Right lung (tissue), 5 donors: ENCODE results near the gene NUDCD2. TPM values are rescaled to one million over a fixed set of nuclear protein-coding genes. Genes with fewer than 3 reads are reported as not detected.
"Not testable (repeated sequence)": the region's sequence is repeated elsewhere in the genome, so short reads cannot be mapped to it uniquely, and the experiment has no call there.

Experiments
- DNase-seq, 2 donors: peaks; one replicate each; pipeline ENCODE4 v3.0.0-alpha.2; 2013
- polyA plus RNA-seq, 5 donors: library from polyadenylated mRNA; unstranded; fragments of 120-200 nt; gene quantifications; one replicate each; pipeline versions ENCODE4 v1.2.1 to v1.2.3, GENCODE V29; 2013; ENCODE audit warnings: inconsistent platforms in 1 of 5, low replicate concordance in 1 of 5; ENCODE audit not compliant: insufficient read length in 5 of 5, insufficient read depth in 1 of 5

The NUDCD2 gene
- polyA plus RNA-seq, 5 donors = 49.7 to 60.0 (median 54.3) TPM

DNA sequence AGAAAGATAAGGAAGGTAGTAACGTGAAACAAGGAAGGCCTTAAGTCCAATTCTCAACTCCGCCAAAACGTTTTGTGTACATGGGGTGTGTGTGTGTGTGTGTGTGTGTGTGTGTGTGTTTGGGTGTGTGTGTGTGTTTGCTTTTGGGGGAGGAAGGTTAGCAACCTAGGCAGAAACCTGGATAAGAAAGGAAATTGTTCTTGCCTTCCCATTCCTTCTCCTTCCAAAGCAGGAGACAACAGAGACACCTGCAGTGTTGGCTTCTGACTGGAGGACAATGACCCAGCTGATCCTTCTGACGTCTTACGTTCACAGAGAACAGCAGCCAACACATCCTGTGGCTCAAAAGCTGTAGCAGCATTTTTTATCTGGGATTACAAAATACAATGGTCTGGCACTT, 26.6 kb downstream of the NUDCD2 start:
- no peak for DNase-seq

GRCh38 chr5:163432544-163432943, 27.4 kb downstream of the NUDCD2 start:
- no peak for DNase-seq

DNA sequence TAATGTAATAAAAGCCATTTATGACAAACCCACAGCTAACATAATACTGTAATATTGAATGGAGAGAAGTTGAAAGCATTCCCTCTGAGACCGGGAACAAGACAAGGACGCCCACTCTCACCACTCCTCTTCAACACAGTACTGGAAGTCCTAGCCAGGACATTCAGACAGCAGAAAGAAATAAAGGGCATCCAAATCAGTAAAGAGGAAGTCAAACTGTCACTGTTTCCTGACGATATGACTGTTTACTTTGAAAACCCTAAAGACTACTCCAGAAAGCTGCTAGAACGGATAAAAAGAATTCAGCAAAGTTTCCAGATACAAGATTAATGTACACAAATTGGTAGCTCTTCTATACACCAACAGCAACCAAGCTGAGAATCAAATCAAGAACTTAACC, 33.8 kb downstream of the NUDCD2 start:
- DNase-seq = not testable (repeated sequence)

DNA sequence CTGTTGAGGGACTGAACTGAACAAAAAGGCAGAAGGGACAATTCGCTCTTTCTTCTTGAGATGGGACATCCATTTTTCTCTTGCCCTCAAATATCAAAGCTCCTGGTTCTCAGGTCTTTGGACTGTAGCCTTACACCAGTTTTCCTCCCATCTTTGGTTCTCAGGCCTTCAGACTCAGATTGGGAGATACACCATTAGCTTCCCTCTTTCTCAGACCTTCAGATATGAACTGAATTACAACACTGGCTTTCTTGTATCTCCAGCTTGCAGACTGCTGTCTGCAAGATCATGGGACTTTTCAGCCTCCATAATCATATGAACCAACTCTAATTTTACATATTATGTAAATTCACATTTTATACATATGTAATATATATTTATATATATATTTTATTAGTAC, 35.1 kb downstream of the NUDCD2 start:
- DNase-seq = no peak

GRCh38 chr5:163415673-163416072, 44.2 kb downstream of the NUDCD2 start:
- DNase-seq = not testable (repeated sequence)

DNA sequence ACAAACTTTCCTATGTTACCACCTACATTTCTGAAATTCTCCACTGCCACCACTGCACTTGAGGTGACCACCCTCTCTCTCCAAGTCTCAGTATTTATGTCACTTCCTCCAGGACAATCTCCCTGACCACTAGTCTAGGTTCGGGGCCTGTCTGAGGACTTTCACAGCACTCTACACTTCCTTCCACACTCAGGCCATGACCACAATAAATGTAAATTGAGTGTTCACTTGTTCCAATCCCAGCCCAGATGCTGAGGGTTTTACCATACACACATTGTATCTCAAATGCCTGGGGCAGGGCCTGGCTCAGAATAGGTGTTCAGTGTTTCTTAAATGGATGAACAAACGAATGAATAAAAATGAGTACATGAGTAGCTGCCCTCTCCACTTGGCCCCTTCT, 49.4 kb downstream of the NUDCD2 start:
- no peak for DNase-seq

GRCh38 chr5:163409384-163409783, 50.5 kb downstream of the NUDCD2 start:
- peak in 1 of 2 donors; percentile 9 for DNase-seq

GRCh38 chr5:163408311-163408923, 51.5 kb downstream of the NUDCD2 start:
- DNase-seq = peak; percentile 56 to 57

- DNase-seq = no peak
Observed at GRCh38 chr5:163407034-163407655, 52.8 kb downstream of the NUDCD2 start.

DNA sequence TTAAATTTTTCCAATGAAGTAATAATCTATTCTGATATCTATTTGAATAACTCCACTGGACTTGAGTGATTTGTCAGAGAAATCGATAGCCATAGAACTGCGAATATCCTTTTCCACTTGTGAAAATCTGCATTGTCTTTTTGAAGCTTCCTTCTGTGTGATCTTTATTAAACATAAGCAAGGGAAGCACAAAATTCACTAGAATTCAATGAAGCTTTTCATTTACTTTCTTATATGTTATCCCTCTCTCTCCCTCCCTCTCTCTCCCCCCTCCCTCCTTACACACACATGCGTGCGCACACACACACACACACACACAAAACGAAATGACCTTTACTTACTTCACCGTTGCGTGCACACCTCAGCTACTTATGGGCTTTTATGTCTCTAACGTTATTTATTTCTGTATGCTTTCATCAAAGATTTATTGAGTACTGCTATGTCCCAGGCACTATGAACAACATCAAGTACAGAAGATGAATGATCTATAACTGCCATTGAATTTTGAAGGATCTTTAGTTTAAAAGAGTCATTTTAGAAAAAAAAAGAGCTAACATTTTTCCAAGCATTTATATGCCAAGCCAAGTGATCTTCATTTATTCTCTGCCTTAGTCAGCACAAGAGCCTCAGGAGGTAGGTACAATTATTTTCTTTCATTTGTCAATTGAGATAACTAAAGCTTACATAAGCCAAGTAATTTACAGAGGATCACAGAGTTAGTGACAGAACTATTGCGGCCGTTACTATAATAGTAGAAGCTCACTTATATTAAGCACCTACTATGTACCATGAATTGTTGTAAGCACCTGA, 55.3 kb downstream of the NUDCD2 start:
- no peak for DNase-seq

- DNase-seq = no peak
Observed at GRCh38 chr5:163402007-163402406, 57.9 kb downstream of the NUDCD2 start.

DNA sequence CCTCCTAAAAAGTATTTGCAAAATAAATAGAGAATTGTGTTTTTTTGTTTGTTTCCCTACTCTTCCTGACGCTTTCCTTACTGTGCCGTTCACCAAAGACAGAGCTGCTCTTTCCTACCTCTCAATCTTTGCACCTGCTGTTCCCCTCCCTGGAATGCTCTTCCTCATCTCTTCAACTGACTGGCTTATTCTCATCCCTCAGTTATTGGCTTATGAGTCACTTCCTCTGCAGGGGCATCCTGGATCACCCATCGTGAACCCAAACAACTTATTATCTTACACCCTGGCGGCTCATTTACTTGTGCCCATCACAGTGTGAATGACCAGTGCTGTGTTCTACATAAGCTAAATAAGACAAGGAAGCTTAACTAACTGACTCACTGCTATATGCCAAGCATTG, 58.6 kb downstream of the NUDCD2 start:
- DNase-seq = no peak

DNA sequence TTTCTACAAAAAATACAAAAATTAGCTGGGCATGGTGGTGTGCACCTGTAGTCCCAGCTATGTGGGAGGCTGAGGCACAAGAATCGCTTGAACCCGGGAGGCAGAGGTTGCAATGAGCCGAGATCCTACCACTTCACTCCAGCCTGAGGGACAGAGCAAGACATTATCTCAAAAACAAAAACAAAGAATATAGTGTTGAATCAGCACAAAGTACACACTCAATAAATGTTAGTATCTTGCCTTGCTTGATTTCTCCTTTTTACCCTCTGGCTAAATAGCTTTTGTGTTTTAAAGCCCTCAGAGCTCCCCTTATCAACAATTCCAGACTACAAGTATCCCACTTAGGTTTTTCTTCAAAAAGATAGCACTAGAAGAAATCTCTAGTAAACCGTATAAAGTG, 60.0 kb downstream of the NUDCD2 start:
- no peak for DNase-seq

DNA sequence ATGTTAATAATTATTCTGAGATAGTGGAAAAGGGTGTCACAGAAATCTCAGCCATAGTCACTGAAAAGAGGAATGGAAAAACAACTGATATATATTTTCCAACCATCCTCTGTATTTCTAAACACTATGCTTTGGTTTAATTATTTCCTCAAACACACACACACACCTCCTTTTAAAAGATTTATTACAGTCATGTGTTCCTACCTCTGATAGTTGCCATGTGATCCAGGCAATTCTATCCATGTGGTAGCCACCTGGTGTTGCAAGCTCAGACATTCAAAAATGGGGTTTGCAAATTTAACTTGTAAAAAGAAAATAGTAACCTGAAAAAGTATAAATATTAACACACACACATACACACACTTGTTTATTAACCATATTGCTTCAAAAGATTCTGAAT, 62.5 kb downstream of the NUDCD2 start:
- DNase-seq = no peak

GRCh38 chr5:163396818-163397340, 63.0 kb downstream of the NUDCD2 start:
- DNase-seq = not testable (repeated sequence)

Other genes starting within 250 kb of the NUDCD2 start
- gene CCNG1, start 22.5 kb downstream of the NUDCD2 start, polyA plus RNA-seq = 100 to 1,000 TPM; 131 to 182 (median 154) TPM
- 10 to 100 TPM in 4 of 5 donors, 1 to 10 TPM in 1; 9.6 to 30.9 (median 17.0) TPM for gene HMMR, start 530 bp upstream of the NUDCD2 start, polyA plus RNA-seq
- 100 to 1,000 TPM in 1 of 5 donors, 10 to 100 TPM in 4; 72.3 to 107 (median 90.3) TPM for gene MAT2B, start 45.5 kb upstream of the NUDCD2 start, polyA plus RNA-seq